Cardiac muscle cell (in vitro differentiated cells and primary cell): Measurements from ENCODE around the gene SNPH. TPM values are rescaled to one million over a fixed set of nuclear protein-coding genes. Genes with fewer than 3 reads are reported as not detected.

Experiments used
- DNase-seq, 2 donors: peaks; one replicate each; pipeline versions ENCODE4 v3.0.0 to v3.0.0-alpha.2; 2010 to 2017; ENCODE audit warnings: low read depth in 1 of 2, low spot score in 1 of 2
- H3K27ac ChIP-seq: fragments of 200-600 bp; sonication (generic); 2 replicates; pipeline ENCODE4 v1.5.1; 2016
- H3K27me3 ChIP-seq: fragments of 200-600 bp; sonication (generic); 2 replicates; pipeline ENCODE4 v1.6.0; 2016; ENCODE audit warnings: control low read depth
- H3K36me3 ChIP-seq: fragments of 200-600 bp; sonication (generic); 2 replicates; pipeline ENCODE4 v1.5.1; 2016; ENCODE audit warnings: control low read depth
- H3K4me1 ChIP-seq: fragments of 200-600 bp; sonication (generic); 2 replicates; pipeline ENCODE4 v1.8.1; 2017; ENCODE audit warnings: low read depth, mild to moderate bottlenecking, mixed run types
- H3K4me3 ChIP-seq: fragments of 200-600 bp; sonication (generic); 2 replicates; pipeline ENCODE4 v1.5.1; 2016; ENCODE audit warnings: mild to moderate bottlenecking
- H3K9me3 ChIP-seq: fragments of 200-600 bp; sonication (generic); 2 replicates; pipeline ENCODE4 v1.5.1; 2017; ENCODE audit warnings: low read depth, mild to moderate bottlenecking, control low read depth
- CTCF ChIP-seq: IDR thresholded peaks from 2 replicates; pipeline ENCODE4 v1.5.1; 2012; ENCODE audit warnings: low read depth, mild to moderate bottlenecking, low read length
- polyA plus RNA-seq: library from polyadenylated mRNA; unstranded; fragments of >200 nt; fragmentation: Nextera tagmentation; extraction: Ambion mirVana; gene quantifications from 2 replicates; pipeline ENCODE4 v1.2.1, GENCODE V29; 2016
- total RNA-seq: library from RNA; depleted of rRNA; stranded (reverse); fragments of >200 nt; gene quantifications from 2 replicates; pipeline ENCODE4 v1.2.3, GENCODE V29; 2016

SNPH gene
- total and polyA plus RNA-seq, 2 experiments from 2014 or later, result 7.4 to 8.1 TPM

DNA sequence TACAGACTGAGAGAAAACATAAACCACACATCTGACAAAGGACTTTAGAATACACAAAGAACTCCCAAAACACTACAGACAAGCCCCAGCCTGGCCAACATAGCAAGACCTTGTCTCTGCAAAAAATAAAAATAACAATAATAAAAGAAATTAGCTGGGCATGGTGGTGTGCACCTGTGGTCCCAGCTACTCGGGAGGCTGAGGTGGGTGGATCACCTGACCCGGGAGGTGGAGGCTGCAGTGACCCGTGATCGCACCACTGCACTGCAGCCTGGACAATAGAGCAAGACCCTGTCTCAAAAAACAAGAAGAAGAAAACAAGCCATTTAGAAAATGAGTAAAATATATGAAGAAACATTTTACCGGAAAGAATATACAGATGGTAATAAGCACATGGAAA is 49.7 kb downstream of the SNPH start:
- Histone ChIP-seq H3K27ac (no peak overlapping the region), H3K9me3 (no peaks in the 10 kb centered on the region), H3K27me3 (peaks cover 10% of the 10 kb centered on the region), H3K36me3 (no peaks in the 10 kb centered on the region), H3K4me1 (no peaks in the 10 kb centered on the region), H3K4me3 (no peak overlapping the region)
- DNase-seq, result no peak
- TF ChIP-seq CTCF, result no peak

- no peaks in the 10 kb centered on the region for H3K36me3 ChIP-seq
- TF ChIP-seq CTCF, result no peak
Measured at GRCh38 chr20:1317545-1318255, 51.6 kb downstream of the SNPH start.

DNA sequence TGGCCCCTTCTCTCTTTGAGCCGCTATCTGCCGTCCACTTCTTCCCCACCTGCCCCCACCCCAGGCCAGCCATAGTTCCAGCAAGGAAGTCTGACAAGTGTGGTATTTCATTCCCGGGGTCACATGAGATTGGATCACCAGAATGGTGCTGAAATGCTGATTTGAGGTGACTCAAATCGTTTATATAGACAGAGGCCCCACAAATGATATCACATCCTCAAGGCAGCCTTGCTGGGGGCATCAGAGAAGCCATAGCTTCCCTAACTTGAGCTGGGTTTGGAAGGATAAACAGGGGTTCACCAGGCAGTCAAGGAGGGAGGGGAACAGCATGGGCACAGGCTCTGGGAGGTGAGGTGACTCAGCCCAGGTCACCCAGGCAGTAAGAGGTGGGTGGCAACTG is 53.0 kb downstream of the SNPH start:
- Histone ChIP-seq H3K9me3 (no peaks in the 10 kb centered on the region), H3K4me1 (no peaks in the 10 kb centered on the region), H3K27ac (no peak overlapping the region), H3K4me3 (no peak overlapping the region), H3K36me3 (no peaks in the 10 kb centered on the region), H3K27me3 (peaks cover 5% of the 10 kb centered on the region)
- DNase-seq, result no peak
- TF ChIP-seq CTCF, result no peak

More at GRCh38 chr20:1317545-1318255, 51.6 kb downstream of the SNPH start:
- Histone ChIP-seq H3K27ac (no peak overlapping the region), H3K4me1 (no peaks in the 10 kb centered on the region), H3K4me3 (no peak overlapping the region), H3K9me3 (no peaks in the 10 kb centered on the region), H3K27me3 (peaks cover 10% of the 10 kb centered on the region)
- no peak for DNase-seq

DNA sequence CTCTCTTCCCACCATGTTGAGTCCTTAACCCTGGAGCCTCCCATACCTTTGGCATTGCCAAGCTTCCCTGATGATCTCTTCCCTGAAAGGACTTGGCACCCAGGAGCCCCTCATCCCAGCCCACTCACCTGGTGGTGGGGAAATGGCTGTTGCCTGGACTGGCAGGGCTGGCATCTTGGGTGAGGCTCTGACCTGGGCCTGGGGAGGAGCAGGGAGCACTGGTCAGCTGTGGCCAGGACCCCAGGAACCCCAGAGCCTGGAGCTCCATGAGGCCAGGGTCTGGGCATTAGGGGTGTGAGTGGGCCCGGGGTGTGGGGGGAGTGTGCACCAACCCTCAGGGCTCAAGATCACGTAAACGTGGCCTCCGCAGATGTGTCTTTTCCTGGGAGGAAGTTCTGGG is 53.4 kb downstream of the SNPH start:
- H3K27me3 ChIP-seq, result peaks cover 5% of the 10 kb centered on the region

GRCh38 chr20:1320016-1320415 is 53.9 kb downstream of the SNPH start:
- no peaks in the 10 kb centered on the region for H3K4me1 ChIP-seq
- H3K4me3 ChIP-seq, result no peak overlapping the region
- no peaks in the 10 kb centered on the region for H3K9me3 ChIP-seq
- no peaks in the 10 kb centered on the region for H3K36me3 ChIP-seq
- no peak overlapping the region for H3K27ac ChIP-seq
- no peak for TF ChIP-seq CTCF
- DNase-seq, result no peak
- H3K27me3 ChIP-seq, result peaks cover 5% of the 10 kb centered on the region

More for the DNA sequence above, 53.4 kb downstream of the SNPH start:
- no peak overlapping the region for H3K4me3 ChIP-seq
- DNase-seq, result no peak
- TF ChIP-seq CTCF, result no peak
- no peak overlapping the region for H3K27ac ChIP-seq
- H3K4me1 ChIP-seq, result no peaks in the 10 kb centered on the region
- no peaks in the 10 kb centered on the region for H3K36me3 ChIP-seq
- H3K9me3 ChIP-seq, result no peaks in the 10 kb centered on the region
